SK-N-SH treated with all-trans-retinoic acid at 6 μM for 48 hours (cell line): ENCODE data around the gene LTBP2.

Source experiments
- CREB5 ChIP-seq: fragments of 250-450 bp; sonication (Bioruptor Pico); IDR thresholded peaks from 2 replicates; pipeline ENCODE4 v1.5.1; 2020; ENCODE audit warnings: low read depth, mild to moderate bottlenecking, moderate library complexity
- CSDC2 ChIP-seq: fragments of 250-450 bp; sonication (Bioruptor Pico); IDR thresholded peaks from 2 replicates; pipeline ENCODE4 v1.5.0; 2020; ENCODE audit warnings: mild to moderate bottlenecking, moderate library complexity
- ISL1 ChIP-seq: fragments of 250-450 bp; sonication (Bioruptor Pico); IDR thresholded peaks from 2 replicates; pipeline ENCODE4 v2.1.2; 2022; ENCODE audit warnings: mild to moderate bottlenecking, moderate library complexity
- PPARA ChIP-seq: fragments of 250-450 bp; sonication (Bioruptor Pico); IDR thresholded peaks from 2 replicates; pipeline ENCODE4 v1.5.0; 2020; ENCODE audit warnings: mild to moderate bottlenecking, borderline replicate concordance
- TOX ChIP-seq: fragments of 250-450 bp; sonication (Bioruptor Pico); IDR thresholded peaks from 2 replicates; pipeline ENCODE4 v1.8.0; 2021; ENCODE audit warnings: mild to moderate bottlenecking, moderate library complexity, borderline replicate concordance
- ZFP30 ChIP-seq: fragments of 450-650 bp; formaldehyde crosslinking; IDR thresholded peaks from 2 replicates; pipeline ENCODE4 v1.5.0; 2022; ENCODE audit warnings: mild to moderate bottlenecking, moderate library complexity
- TF ChIP-seq, protein P1 (sequence below): fragments of 250-450 bp; sonication (Bioruptor Pico); IDR thresholded peaks from 2 replicates; pipeline ENCODE4 v1.8.0; 2020; ENCODE audit warnings: mild to moderate bottlenecking, moderate library complexity, borderline replicate concordance
- TF ChIP-seq, protein P2 (sequence below): fragments of 250-450 bp; sonication (Bioruptor Pico); IDR thresholded peaks from 2 replicates; pipeline ENCODE4 v1.5.1; 2021; ENCODE audit warnings: mild to moderate bottlenecking, moderate library complexity

GRCh38 chr14:74562515-74563232, 49.4 kb downstream of the LTBP2 start:
- TF ChIP-seq TOX (CRISPR knock-in tag) (no peak), CREB5 (CRISPR knock-in tag) (no peak), PPARA (CRISPR knock-in tag) (no peak), ZFP30 (CRISPR knock-in tag) (no peak), CSDC2 (CRISPR knock-in tag) (no peak), ISL1 (CRISPR knock-in tag) (no peak)
- TF ChIP-seq, protein P1, sequence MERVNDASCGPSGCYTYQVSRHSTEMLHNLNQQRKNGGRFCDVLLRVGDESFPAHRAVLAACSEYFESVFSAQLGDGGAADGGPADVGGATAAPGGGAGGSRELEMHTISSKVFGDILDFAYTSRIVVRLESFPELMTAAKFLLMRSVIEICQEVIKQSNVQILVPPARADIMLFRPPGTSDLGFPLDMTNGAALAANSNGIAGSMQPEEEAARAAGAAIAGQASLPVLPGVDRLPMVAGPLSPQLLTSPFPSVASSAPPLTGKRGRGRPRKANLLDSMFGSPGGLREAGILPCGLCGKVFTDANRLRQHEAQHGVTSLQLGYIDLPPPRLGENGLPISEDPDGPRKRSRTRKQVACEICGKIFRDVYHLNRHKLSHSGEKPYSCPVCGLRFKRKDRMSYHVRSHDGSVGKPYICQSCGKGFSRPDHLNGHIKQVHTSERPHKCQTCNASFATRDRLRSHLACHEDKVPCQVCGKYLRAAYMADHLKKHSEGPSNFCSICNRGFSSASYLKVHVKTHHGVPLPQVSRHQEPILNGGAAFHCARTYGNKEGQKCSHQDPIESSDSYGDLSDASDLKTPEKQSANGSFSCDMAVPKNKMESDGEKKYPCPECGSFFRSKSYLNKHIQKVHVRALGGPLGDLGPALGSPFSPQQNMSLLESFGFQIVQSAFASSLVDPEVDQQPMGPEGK (CRISPR knock-in tag), result no peak
- TF ChIP-seq, protein P2, sequence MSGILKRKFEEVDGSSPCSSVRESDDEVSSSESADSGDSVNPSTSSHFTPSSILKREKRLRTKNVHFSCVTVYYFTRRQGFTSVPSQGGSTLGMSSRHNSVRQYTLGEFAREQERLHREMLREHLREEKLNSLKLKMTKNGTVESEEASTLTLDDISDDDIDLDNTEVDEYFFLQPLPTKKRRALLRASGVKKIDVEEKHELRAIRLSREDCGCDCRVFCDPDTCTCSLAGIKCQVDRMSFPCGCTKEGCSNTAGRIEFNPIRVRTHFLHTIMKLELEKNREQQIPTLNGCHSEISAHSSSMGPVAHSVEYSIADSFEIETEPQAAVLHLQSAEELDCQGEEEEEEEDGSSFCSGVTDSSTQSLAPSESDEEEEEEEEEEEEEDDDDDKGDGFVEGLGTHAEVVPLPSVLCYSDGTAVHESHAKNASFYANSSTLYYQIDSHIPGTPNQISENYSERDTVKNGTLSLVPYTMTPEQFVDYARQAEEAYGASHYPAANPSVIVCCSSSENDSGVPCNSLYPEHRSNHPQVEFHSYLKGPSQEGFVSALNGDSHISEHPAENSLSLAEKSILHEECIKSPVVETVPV (CRISPR knock-in tag), result no peak
